CD4-positive, alpha-beta T cell treated with Interleukin-15 for 1 hour (primary cell): Measurements from ENCODE around the gene APOD.

ENCODE experiments used
- DNase-seq: peaks from one replicate; pipeline ENCODE4 v3.0.0-alpha.2; 2020

APOD gene

DNA sequence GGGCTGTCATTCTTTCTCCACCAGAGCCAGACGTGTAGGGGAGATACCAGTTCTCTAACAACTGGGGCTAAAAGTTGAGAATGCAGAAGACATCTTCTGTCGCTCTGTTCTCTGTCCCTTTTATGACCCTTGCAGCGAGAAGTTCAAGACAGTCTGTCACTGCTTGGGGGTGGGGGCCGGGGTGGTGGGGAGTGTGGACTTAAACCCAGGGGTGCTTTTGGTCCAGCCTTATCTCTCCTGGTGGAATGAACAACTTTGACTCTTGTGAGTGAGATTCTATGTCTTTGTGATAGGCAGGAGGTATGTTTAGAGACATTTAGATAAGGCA is 767 bp upstream of the APOD start:
- no peak for DNase-seq

DNA sequence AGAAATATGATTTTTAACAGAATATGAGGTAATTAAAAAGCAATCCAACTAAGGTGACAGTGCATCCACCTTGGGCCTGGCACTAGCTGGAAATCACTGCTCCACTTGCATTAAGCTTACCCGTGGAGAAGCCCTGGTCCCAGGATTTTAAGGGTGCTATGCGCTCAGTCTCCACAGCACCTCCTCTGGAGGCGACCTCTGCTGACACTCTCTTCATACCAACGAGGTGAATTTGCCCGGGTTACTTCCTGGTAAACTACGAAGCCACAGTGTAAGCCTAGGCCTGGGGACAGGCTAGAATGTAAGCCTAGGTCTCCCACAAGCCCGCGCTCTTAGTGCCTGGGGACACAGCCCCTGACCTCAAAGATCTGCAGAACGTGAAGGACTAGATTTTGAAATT is 793 bp downstream of the APOD start:
- no peak for DNase-seq

DNA sequence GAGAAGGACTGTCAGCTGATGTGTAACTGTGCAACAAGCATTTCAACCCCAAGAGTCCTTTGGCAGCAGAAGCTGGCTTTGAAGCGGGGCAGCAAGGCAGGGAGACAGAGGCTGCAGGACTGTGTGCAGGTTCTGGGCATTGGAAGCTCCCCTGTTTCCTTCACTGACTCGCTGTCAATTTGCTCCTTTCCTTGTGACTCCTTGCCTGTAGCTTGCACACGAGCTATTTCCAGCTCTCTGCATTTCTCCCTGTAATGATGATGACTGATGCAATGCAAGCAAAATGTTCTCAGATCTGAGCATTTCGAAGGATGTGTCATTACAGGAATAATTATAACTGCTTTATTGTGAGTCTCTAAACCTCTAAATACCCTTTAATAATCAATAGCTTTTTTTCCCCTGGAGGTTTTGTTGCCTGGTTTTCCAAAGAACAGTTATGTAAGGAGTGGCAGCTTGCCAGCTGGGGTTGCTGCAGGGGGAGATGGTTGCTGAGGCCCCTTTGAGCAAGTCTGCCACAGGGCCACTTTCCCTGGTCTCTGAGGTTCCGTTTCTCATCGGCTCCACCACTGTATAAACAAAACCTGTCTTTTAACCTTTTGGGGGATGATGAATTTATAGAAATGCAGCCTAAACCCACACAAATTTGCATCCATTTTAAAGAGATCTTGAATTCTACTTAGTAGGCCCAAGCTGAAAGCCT is 2.8 kb downstream of the APOD start:
- no peak for DNase-seq

DNA sequence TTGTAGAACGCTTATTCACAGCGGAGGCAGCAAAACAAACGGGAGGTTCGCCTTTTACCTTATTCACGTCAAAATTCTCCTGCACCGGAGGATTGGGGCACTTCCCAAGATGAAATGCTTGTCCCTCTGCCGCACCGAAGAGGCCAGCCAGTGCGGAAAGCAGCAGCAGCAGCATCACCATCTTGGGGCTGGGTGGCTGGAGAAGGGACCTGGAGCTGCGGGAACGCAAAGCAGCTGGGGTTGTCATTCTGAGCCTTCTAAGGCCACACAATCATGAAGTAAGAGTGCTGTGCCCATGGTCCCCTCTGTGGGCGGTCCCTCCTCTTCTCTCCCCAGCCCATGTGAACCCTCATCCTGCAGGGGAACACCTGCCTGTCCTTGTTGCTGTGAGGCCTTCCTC is 4.5 kb downstream of the APOD start:
- no peak for DNase-seq

DNA sequence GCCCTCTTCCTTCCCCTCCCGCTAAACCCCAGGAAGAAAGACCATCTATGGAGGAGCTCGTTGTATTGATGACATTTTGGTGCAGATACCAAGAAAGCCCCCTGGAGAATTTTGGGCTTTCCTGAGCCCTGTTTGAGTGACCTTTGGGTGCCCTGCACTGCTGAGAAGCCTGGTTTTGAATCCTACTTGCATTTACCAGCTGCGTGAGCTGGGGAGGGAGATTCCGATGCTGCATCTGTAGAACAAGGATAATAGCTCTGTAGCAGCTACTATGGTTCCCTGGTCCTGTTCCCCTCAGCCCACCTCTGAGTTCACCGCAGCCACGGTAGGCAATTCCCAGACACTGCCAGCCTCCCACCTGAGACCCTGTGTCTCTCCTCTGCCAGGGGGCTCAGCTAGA is 5.2 kb downstream of the APOD start:
- DNase-seq = no peak

DNA sequence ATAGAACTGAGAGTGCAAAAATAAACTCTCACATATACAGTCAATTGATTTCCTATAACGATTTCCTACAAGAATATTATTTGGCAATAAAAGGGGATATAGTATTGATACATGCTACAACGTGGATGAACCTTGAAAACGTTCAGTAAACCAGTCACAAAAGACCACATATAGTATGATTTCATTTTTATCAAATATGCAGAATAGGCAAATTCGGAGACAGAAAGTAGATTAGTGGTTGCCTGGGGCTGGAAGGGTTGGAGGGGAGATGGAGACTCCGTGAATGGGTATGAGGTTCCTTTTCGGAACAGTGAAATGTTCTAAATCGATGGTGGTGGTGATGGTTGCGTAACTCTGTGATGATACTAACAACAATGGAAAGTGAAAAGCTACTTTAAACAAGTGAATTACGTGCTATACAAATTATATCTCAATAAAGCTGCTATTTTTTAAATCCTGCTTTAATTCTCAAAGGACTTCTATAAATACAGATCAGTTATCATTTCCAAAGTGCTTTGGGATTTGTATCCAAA is 6.0 kb downstream of the APOD start:
- no peak for DNase-seq

DNA sequence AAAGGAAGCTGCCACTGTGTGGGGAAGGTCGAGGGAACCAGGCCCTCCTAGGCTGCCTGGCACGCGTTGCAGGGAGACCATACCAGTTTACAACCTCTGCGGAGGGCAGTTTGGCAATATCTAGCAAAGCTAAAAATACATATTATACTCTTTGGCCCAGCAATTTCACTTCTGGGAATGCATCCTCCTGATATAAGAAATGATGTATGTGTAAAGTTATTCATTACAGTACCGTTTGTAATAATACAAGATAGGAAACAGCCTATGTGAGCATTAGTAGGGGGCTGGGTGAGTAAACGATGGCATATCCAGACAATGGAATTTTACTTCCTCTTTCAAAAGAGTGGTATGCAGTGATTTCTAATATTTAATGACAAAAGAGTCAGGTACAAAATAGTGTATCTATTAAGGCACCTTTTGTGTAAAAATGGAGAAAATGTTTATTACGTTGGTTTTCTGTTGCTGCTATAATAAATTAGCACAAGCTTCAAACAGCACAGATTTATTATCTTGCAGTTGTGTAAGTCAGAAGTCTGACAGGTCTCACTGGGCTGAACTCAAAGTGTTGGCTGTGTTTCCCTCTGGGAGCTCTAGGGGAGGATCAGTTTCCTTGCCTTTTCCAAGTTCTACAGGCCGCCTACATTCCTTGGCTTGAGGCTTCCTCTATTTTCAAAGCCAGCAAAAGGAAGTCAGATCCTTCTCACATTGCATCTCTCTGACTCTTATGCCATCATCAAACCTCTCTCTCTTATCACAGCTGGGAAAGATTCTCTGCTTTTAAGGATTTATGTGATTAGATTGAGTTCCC is 9.0 kb downstream of the APOD start:
- no peak for DNase-seq

DNA sequence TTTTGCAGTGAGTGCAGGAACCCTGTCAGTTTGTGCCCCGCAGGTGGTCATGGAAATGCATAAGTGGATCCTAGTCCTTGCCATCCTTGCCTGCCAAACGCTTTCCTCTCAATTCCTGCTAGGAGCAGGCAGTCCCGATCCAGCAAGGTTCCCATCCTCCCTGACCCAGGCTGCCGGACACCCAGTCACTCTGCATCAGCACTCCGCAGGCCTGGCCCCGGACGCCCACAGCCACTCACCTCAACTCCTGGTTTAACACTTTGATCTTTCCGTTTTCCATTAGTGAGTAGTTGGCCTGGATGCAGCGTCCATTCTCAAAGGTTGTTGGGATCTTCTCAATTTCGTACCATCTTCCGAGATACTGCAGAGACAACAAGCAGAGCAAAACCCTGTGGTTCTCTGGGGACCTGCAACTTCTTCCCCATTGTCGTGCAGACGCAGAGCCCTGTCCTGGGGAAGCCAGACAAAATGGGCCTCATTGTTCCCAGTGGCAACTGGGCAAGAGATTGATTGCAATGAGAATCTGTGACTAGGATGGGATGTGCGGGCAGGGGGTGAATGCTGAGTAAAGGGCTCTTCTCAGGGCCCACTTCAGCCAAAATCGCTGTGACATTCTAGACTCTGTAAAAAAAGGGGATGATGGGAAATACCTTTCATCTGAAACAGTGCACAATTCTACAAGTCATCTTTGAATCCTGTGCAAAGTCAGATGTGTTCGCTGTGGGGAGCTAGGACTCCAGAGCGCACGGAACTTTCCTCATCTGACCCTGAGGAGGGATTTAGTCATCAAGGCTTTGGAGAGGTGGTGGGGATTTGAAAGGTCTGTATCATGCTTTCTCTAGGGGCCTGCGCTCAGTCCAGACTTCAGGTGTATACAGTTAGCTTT is 9.9 kb downstream of the APOD start:
- DNase-seq = no peak

DNA sequence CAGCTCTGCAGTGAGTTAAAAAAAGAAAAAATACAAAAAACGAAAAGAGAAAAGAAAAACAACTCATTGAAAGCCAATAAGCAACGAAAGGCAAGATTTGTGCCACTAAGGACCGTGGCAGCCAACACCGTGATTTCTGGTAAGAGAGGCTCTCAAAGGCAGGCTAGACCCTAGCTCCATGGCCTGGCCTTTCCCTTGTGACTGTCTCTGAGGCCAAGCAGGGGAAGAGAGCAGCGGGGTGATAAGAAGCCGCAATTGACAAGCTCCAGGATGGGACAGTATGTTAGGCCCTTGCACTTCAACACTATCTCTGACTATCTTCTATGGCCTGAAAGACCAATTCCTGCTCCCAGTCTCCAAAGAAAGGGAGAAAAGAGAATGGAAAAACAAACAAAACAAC is 12.4 kb downstream of the APOD start:
- DNase-seq = no peak

DNA sequence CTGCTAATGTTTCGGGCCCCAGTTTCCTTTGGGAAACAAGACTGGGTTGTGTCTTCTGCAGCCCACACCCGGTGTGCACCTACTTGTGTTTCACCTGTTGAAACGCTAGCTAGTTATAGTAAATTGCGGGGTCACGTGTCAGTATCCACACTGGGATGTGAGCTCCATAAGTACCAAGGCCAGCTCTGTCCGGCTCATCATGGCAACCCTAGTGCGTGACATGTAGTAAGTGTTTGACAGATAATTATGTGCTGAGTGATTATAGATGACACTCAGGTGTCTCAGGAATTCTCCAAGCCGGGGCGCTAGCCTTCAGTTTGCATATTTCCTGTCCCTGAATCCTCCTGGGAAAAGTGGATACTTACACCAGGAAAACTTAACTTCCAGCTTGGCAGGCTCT is 12.8 kb downstream of the APOD start:
- no peak for DNase-seq

DNA sequence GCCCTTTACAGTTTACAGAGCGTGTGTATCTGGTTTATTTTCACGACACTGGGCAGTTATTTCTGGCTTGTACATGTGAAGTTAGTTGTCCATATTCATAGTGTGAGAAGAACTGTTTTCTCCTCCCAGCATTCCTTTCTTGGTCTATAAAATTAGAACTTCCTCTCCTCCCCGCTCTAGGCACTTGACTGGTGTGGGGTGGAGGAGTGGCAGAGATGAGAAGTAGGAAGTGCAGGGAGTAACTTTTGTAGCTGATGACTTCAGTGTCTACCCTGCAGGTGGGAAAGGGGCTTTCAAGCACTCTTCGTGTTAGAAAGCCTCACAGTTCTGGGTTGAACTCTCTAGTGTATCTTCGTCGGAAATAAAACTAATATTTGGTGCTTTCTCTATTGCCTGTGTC is 13.4 kb downstream of the APOD start:
- DNase-seq = no peak

DNA sequence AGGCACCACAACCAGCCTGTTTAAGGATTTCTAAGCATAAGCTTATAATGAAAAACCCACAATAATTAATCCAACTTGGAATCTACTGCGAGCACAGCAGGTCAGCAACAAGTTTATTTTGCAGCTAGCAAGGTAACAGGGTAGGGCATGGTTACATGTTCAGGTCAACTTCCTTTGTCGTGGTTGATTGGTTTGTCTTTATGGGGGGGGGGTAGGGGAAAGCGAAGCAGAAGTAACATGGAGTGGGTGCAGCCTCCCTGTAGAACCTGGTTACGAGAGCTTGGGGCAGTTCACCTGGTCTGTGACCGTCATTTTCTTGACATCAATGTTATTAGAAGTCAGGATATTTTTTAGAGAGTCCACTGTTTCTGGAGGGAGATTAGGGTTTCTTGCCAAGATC is 15.1 kb downstream of the APOD start:
- DNase-seq = no peak

DNA sequence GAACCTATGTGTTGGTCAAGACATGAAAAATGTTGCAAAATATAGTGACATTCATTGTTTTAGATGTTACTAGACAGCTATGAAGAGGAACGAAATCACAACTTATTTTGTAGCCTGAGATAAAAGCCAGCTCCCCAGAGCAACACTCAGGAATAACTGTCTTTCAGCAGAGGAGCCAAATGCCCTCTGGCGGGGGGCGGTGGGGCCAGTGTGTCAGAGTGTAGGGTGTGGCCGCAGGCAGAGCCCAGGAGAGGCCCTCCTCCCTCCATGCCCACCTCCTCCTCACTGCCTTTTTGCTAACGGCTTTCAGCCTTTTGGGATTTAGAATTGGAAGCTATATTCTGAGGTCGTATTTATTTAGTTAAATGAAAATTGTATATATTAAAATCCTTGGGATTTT is 16.9 kb downstream of the APOD start:
- DNase-seq = no peak

DNA sequence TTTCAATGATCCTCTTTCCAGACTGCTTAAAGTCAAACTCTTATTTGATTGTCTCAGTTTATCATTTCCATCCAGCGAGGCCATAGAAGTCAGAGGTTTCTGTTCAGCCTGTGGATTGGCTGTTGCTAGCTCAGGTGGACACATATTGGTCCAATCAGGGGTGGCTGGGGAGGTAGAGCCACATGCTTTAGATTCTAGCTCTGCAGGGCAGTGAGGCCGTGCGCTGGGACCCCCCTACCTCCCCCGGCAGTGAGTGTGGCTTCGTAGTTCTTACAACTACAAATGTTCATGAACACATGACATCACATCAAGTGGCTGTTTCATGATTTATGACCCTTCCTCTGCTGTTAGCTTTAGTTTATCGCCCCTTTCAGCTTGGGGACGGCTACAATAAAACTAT is 18.0 kb downstream of the APOD start:
- no peak for DNase-seq

DNA sequence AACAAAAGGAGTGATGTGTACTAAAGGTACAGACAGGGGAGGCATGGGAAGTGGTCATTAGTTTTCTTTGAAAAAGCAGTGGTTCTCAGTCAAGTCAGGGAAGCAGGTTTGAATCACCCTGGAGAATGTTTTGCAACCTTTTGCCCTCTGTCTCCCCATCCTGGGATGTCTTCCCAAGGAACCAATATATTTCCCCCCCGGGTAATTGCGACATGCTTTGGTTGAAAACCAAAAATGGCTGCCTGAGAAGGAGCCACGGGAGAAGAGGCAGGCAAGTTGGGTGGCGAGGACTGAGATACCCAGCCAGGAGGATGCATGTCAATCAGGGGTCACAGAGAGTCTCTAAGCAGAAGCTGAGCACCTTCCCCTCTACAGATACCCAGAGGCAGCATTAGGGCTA is 20.4 kb downstream of the APOD start:
- DNase-seq = no peak

DNA sequence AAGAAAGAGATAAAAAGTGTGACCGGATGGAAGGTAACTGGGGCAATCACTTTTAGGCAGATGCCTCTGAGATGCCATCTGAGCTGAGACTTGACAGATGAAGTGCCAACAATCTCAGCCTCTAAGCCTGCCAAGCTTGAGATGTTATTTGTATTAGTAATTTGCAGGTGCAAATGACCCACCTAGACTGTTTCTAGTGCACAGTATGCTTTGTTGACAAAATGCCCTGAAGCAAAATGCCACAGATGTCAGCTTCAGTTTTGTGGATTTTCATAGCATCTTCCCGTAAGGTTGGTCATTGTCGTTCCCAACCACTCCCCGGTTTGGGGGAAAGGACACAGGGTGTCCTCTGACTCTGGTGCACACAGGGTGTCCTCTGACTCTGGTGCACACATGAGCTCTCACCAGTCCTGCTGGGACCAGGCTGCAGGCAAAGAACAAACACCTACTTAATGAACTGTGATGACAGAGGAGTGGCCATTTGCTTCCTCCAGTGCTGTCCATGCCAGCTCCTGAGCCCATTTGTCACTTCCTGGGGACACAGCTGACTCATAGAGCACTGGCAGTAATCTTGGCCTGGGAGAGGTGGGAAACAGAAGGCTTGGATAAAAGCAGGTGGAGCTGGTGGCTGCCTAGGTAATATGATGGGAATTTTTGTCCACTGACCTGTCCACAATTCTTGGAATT is 23.9 kb downstream of the APOD start:
- no peak for DNase-seq

DNA sequence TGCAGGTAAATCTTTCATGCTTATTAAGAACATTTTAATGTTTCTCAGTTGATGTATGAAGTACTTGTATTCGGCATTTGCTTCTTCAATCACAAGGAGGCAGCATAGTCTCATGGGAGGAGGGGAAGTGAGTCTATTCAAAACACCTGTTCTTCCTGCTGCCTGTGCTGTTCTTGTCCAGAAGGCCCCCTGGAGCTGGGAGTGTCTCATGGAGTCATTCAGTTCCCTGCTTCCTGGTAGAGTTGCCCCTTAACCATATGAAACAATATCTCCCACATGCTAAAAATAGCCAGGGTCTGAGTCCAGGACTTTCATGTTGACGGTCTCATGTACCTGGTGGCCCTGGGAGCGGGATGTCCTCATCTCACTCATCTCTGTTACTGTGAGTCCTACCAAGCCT is 25.1 kb downstream of the APOD start:
- DNase-seq = no peak

DNA sequence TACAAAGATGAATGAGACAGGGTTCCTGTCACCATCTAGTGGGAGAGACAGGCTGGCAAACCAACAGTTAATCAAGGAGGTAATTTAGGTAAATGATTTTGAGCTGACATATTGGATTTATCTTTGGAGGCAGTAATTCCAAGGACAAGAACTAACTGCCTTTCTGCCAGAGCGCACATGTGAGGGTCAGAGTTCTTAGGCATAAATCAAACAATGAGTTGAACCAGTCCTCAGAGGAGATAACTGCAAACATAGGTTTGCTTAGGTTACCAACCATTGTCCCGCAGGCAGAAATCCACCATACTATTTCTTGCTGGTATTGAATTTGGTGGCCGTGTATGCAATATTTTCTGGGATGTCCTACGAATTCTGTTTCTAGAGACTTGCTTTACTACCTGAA is 26.4 kb downstream of the APOD start:
- DNase-seq = no peak

DNA sequence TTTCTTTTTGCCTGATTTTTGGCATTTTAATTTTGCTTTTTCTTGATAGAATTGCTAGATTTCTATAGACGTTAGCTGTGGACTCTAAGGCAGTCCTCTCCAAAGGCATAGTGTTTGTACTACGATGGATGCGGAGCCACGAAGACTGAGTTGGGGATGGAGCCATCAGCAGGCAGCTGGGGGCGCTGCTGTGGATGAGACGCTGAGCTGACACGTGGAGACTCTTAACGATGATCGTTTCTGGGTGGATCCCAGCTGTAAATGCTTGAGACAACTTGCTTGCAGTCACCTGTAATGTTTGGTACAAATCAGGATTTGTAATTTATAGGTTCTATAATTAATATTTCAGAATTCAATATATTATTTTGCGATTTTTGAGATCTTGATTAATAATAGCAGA is 27.4 kb downstream of the APOD start:
- DNase-seq = no peak

DNA sequence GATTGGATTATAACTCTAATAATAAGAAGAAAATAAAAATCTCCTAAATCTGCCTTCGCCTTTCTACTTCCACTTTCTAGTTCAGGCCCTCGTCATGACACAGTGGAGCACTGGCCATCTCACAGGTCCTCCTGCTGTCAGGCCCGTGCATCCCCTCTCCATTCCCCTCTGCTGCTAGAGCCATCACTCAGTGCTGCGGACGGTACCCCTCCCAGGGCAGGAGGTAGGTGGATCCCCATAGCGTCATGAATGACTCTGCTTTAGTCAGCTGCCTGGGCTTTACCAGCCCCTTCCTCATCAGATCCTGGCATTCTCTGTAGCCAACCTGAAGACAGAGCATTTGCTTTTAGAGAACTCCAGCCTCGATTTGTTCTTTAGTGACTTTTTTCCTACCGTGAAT is 28.6 kb downstream of the APOD start:
- no peak for DNase-seq

DNA sequence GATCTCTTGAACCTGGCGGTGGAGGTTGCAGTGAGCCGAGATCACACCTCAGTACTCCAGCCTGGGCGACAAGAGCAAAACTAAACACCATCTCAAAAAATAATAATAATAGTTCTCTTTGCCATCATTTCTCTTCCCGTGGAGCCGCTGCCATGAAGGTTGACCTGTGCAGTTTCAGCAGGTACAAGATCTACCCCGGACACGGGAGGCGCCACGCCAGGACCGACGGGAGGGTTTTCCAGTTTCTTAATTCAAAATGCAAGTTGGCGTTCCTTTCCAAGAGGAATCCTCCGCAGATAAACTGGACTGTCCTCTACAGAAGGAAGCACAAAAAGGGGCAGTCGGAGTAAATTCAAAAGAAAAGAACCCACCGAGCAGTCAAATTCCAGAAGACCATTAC is 29.3 kb downstream of the APOD start:
- no peak for DNase-seq

DNA sequence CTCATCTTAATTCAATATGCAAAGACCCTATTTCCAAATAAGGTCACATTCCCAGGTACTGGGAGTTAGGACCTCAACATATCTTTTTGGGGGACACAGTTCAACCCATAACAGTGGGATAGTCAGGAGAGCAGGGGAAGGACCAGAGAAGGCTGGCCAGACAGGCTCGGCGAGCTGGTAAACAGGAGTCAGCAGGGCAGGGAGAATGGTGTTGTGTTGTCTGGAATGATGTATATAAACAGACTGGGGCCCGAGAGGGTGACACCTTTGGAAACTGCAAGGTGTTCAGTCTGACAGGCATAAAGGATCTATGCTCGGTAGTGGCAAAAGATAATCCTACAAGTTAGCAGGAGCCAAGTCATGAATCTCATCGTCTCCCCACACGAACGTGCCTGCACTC is 30.5 kb downstream of the APOD start:
- DNase-seq = no peak

DNA sequence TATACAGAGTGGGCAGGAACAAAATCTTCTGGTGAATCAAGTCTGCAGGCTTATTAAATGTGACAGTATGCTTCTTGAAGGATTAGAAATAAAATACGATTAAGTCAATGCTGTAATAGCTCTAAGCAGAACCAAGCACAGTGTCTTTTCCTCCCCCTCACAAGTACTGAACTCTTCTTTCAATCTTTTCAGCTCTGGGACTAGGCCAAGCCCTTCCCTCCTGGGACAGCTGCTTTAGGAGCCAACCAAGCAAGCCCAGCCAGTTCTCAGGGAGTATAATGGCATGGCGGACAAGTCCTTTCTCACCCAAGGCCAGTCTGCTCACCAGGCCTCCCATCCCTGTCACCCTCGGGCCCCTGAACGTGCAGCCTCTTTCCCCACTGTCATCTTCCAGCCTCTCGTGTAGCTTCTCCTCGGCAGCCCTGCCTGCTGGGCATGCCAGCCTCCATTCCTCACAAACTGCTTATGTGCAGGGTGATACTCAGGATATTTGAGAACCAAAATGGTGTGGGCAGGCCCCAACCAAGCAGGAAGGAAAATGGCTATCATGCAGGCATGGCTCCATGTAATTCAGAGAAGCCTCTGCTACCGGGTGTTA is 32.3 kb downstream of the APOD start:
- DNase-seq = no peak
